ENCODE results near the gene TINCR.
"Not testable (repeated sequence)": the region's sequence is repeated elsewhere in the genome, so short reads cannot be mapped to it uniquely, and the experiment has no call there.

The TINCR gene

GRCh38 chr19:5558101-5558621 is 9.6 kb downstream of the TINCR start:
- DNase-seq, result no peak

GRCh38 chr19:5557691-5558090 is 10.1 kb downstream of the TINCR start:
- no peak for DNase-seq

GRCh38 chr19:5554828-5555227 is 12.9 kb downstream of the TINCR start:
- DNase-seq, result no peak

- DNase-seq, result no peak
Observed at GRCh38 chr19:5553892-5554291, 13.9 kb downstream of the TINCR start.

- DNase-seq, result no peak
Observed at GRCh38 chr19:5547881-5548280, 19.9 kb downstream of the TINCR start.

- no peak for DNase-seq
Observed at GRCh38 chr19:5545984-5546383, 21.8 kb downstream of the TINCR start.

- no peak for DNase-seq
Observed at GRCh38 chr19:5545051-5545450, 22.7 kb downstream of the TINCR start.

GRCh38 chr19:5542665-5543064 is 25.1 kb downstream of the TINCR start:
- peak; percentile 33 for DNase-seq

- DNase-seq, result no peak
Observed at GRCh38 chr19:5541456-5541855, 26.3 kb downstream of the TINCR start.

- DNase-seq, result no peak
Observed at GRCh38 chr19:5540208-5540607, 27.5 kb downstream of the TINCR start.

- DNase-seq, result no peak
Observed at GRCh38 chr19:5537870-5538269, 29.9 kb downstream of the TINCR start.

GRCh38 chr19:5536982-5537579 is 30.7 kb downstream of the TINCR start:
- not testable (repeated sequence) for DNase-seq

GRCh38 chr19:5536337-5536894 is 31.3 kb downstream of the TINCR start:
- DNase-seq, result peak; percentile 94

- DNase-seq, result no peak
Observed at GRCh38 chr19:5534787-5535586, 32.8 kb downstream of the TINCR start.

- DNase-seq, result no peak
Observed at GRCh38 chr19:5533257-5533656, 34.5 kb downstream of the TINCR start.

GRCh38 chr19:5530701-5531100 is 37.1 kb downstream of the TINCR start:
- no peak for DNase-seq

- no peak for DNase-seq
Observed at GRCh38 chr19:5526691-5527090, 41.1 kb downstream of the TINCR start.

- no peak for DNase-seq
Observed at GRCh38 chr19:5524081-5524480, 43.7 kb downstream of the TINCR start.

- DNase-seq, result no peak
Observed at GRCh38 chr19:5522106-5522505, 45.6 kb downstream of the TINCR start.

- no peak for DNase-seq
Observed at GRCh38 chr19:5520501-5520900, 47.3 kb downstream of the TINCR start.

GRCh38 chr19:5519076-5519475 is 48.7 kb downstream of the TINCR start:
- DNase-seq, result no peak

- no peak for DNase-seq
Observed at GRCh38 chr19:5515737-5516136, 52.0 kb downstream of the TINCR start.

- DNase-seq, result no peak
Observed at GRCh38 chr19:5514001-5514400, 53.8 kb downstream of the TINCR start.

GRCh38 chr19:5512715-5513114 is 55.0 kb downstream of the TINCR start:
- no peak for DNase-seq

All from COR-L47 (cell line).